NB4 (cell line): ENCODE measurements around the gene CPA5.

Experiments used
- DNase-seq: peaks from one replicate; pipeline ENCODE4 v3.0.0; 2010; ENCODE audit warnings: low read depth
- H3K4me3 ChIP-seq: one replicate; pipeline ENCODE4 v1.5.1; 2011; ENCODE audit warnings: mild to moderate bottlenecking, low read depth, low read length, moderate library complexity
- CTCF ChIP-seq: IDR thresholded peaks from one replicate; pipeline ENCODE4 v1.5.1; 2012; ENCODE audit warnings: low read depth, low read length
- MYC ChIP-seq: IDR thresholded peaks from 2 replicates; pipeline ENCODE4 v1.6.1; 2011; ENCODE audit warnings: low read depth, low read length
- POLR2A ChIP-seq: IDR thresholded peaks from 2 replicates; pipeline ENCODE4 v1.6.1; 2011; ENCODE audit warnings: mild to moderate bottlenecking; ENCODE audit not compliant: insufficient read length; ENCODE audit errors: extremely low read depth
- TF ChIP-seq, protein P1 (sequence below): IDR thresholded peaks from 2 replicates; pipeline ENCODE4 v1.6.1; 2011; ENCODE audit warnings: low read depth, low read length

The CPA5 gene

DNA sequence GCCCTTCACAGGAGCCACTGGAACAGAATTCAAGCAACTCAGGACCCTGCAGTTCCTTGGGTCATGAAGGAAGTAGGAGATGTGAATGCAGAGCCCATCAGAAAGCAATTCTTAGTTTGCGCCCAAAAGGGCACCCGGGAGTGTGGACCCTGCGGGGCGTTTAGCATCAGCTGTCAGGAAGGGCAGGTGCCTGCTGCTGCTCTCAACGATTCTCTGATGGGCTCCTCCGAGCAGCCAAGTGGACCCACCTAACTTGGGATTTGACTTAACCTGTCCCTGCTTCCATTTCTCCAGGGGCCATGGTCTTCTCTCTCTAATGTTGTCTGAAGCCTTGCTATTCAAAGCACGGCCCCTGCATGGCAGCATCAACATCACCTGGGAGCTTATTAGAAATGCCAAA, 17.1 kb downstream of the CPA5 start:
- TF ChIP-seq CTCF (no peak), MYC (no peak), POLR2A (no peak)
- TF ChIP-seq, protein P1, sequence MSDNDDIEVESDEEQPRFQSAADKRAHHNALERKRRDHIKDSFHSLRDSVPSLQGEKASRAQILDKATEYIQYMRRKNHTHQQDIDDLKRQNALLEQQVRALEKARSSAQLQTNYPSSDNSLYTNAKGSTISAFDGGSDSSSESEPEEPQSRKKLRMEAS: no peak
- H3K4me3 ChIP-seq: no peak overlapping the region
- no peak for DNase-seq

DNA sequence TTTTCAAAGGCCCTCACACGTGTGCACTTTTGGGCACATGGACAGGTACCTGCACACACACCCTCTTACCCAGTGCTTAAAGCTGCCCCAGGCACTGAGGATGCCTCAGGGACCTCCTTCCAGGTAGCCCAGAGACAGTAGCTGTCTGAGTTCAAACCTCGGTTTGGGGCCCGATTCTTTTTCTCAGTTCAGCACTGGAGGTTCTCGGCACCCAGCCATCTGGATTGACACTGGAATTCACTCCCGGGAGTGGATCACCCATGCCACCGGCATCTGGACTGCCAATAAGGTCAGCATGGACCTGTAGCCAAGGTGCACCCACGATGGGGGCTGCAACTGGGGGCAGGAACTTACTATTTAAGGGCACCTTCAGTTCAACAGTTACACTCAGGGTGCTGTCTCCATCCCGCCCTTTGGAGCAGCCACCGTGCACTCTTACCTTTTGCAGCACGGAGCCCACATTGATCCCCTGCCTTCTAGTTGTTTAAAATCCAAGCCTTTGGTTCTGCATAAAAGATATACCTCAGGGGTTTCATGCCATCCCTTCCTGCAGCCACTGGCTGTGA, 17.7 kb downstream of the CPA5 start:
- no peak overlapping the region for H3K4me3 ChIP-seq
- TF ChIP-seq, protein P1: no peak
- TF ChIP-seq POLR2A: no peak
- no peak for TF ChIP-seq CTCF
- no peak for TF ChIP-seq MYC
- no peak for DNase-seq

DNA sequence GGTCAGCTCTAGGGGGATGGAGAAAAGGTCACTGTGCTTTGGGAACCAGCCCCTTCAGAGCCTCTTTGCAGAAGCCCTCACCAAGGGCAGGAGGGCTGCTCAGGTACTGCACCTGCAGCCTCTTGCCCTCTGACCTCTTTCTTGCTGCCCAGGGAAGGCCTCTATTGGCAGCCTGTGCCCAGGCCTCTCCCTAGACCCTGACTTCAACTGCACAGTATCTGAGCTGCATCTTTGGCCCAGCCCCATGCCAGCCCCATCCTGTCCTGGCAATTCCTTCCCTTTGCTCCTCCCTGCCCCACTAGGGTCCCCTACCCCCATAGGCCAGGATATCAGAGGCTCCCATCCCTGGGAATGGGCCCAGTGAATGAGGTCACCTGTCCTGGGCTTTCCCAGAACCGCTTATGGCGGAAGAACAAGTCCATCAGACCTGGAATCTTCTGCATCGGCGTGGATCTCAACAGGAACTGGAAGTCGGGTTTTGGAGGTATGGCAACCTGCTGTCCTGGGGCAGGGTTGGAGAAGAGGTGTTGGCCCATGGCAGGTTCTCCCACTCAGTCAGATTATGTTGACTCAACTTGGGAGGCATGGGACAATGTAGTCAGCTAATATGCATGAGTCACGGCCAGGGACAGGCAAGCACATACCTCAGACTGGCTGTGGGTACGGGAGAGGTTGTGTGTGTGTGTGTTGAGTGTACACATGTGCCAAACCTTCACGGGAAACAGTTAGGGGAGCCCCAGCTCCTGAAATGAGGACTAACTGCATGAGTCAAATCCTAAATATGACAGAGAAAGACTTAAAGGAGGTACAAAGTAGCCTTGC, 18.6 kb downstream of the CPA5 start:
- no peak overlapping the region for H3K4me3 ChIP-seq
- no peak for DNase-seq
- TF ChIP-seq POLR2A: no peak
- TF ChIP-seq CTCF: no peak
- TF ChIP-seq, protein P1: no peak
- no peak for TF ChIP-seq MYC

- TF ChIP-seq, protein P1: no peak
- TF ChIP-seq CTCF (no peak), POLR2A (no peak), MYC (no peak)
- no peak overlapping the region for H3K4me3 ChIP-seq
- DNase-seq: no peak
These were observed 19.8 kb downstream of the CPA5 start for GRCh38 chr7:130364451-130364850.

- TF ChIP-seq CTCF (no peak), POLR2A (no peak), MYC (no peak)
- TF ChIP-seq, protein P1: no peak
- no peak overlapping the region for H3K4me3 ChIP-seq
- no peak for DNase-seq
These were observed 20.5 kb downstream of the CPA5 start for GRCh38 chr7:130365088-130365487.
